ENCODE results near the gene CFAP45. TPM values are rescaled to one million over a fixed set of nuclear protein-coding genes. Genes with fewer than 3 reads are reported as not detected.

The CFAP45 gene
- total RNA-seq, 5 donors from 2014 or later (not counting 1 experiment from before 2014, with no cell fraction given) = 1.2 to 4.7 (median 1.5) TPM

DNA sequence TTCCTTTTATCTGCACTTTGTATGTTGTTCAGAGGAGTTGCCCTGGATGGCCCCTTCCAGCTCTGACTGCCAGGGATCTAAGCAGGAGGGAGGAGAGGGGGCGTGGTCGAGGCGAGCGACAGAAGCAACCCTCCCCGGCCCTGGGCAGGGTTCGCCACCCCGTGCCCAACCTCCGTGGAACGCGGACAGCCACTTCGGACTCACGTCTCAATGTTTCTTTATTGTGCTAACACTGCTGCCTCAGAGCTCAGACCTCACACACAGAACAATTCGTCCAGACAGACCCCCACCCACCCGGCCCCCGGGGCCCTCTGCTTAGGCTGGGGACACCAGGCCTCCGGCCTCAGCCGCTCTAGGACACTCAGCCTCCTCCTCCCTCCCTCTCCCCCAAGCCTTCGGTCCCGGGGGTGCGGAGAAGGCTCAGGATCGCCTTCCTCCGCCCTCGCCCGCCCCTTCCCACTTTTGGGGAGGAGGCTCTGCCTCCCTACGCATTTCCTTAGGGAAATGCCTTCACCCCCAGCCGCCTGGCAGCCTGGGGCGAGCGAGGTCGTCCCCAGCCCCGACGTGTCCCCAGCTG lies 45.8 kb downstream of the CFAP45 start:
- DNase-seq (peak in 7 of 35 experiments; percentile 4 to 23 (median 15)), ATAC-seq (replicated peaks in 1 of 4) (peak; percentile 16 to 28 (median 22))
- Histone ChIP-seq H3K9me3 (no peaks in the 10 kb centered on the region), H3K27me3 (replicated peaks in 1 of 2; ENCODE audit: control insufficient read depth in 2 of 2, extremely low read depth in 1 of 2, insufficient read depth in 2 of 2, low read length in 1 of 2) (no peaks in the 10 kb centered on the region), H3K36me3 (ENCODE audit: control insufficient read depth in 2 of 2, extremely low read depth in 1 of 2, insufficient read depth in 1 of 2, low read length in 1 of 2) (no peaks in the 10 kb centered on the region), H3K4me3 (ENCODE audit: control insufficient read depth in 1 of 2, extremely low read depth in 1 of 2, low read length in 1 of 2) (peak overlapping the region; percentile 62 to 64), H3K27ac (ENCODE audit: low read length) (peak overlapping the region; percentile 79), H3K4me1 (ENCODE audit: control insufficient read depth in 1 of 2, extremely low read depth in 1 of 2, insufficient read depth in 2 of 2, low read length in 2 of 2) (peaks cover 9 to 16% of the 10 kb centered on the region in 2 experiments)
- H3K9me3 Mint-ChIP-seq = no peaks in the 10 kb centered on the region
- WGBS (ENCODE audit: insufficient coverage) = 1% methylated on average over 18 of the region's 31 CpGs
- H3K4me3 Mint-ChIP-seq = peak overlapping the region; percentile 83 to 89 (median 83)
- H3K36me3 Mint-ChIP-seq = no peaks in the 10 kb centered on the region
- no peaks in the 10 kb centered on the region for H3K27me3 Mint-ChIP-seq
- peak overlapping the region; percentile 71 to 89 for H3K27ac Mint-ChIP-seq
- ChIA-PET CTCF (interaction anchor here (0.7 to 1.0 kb wide), 3 partner anchors 39 to 55 kb away, joined by 3 read pairs; no protein-coding TSS in a partner anchor), POLR2A (interaction anchor here in 1 of 2 donors (0.6 to 1.2 kb wide), 2 partner anchors 69 to 70 kb away, joined by 3 to 5 read pairs; no protein-coding TSS in a partner anchor)
- H3K4me1 Mint-ChIP-seq = peaks cover 17 to 39% (median 27%) of the 10 kb centered on the region in 3 donors

DNA sequence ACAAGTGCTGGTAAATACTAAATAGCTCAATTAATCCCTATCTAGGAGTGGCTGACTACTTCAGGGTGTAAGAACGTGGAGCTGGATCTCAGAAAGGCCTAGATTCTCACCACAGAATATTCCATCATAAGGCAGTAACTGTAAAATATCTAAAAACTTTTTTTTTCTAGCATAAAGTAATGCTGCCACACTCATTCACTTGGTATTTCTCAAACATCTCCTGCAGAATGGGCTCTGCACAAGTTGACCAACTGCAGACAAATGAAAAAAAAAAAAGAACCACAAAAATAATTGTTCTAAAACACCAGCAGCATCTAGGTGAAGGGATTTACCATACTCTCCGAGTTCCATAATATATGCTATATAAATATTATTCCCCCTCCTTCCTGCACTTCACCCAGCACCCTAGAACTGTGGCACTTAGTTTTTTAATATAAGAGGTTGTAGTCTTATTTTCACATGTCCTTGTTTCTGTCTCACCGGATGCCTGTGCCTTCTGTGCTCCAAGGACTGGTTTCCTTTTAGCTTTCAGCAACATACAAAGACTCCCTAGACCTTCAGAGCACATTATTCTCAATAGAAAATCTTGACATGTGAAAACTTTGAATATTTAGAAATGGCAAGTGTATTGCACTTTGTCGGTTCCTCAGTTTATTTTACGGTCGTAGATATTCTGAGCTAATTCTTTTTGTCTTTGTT lies 46.4 kb downstream of the CFAP45 start:
- Histone ChIP-seq H3K4me1 (ENCODE audit: control insufficient read depth in 1 of 2, extremely low read depth in 1 of 2, insufficient read depth in 2 of 2, low read length in 2 of 2) (peaks cover 9 to 16% of the 10 kb centered on the region in 2 experiments), H3K27me3 (replicated peaks in 1 of 2; ENCODE audit: control insufficient read depth in 2 of 2, extremely low read depth in 1 of 2, insufficient read depth in 2 of 2, low read length in 1 of 2) (no peaks in the 10 kb centered on the region), H3K9me3 (no peaks in the 10 kb centered on the region), H3K4me3 (ENCODE audit: control insufficient read depth in 1 of 2, extremely low read depth in 1 of 2, low read length in 1 of 2) (peak overlapping the region; percentile 44 to 64), H3K27ac (ENCODE audit: low read length) (peak overlapping the region; percentile 79), H3K36me3 (ENCODE audit: control insufficient read depth in 2 of 2, extremely low read depth in 1 of 2, insufficient read depth in 1 of 2, low read length in 1 of 2) (no peaks in the 10 kb centered on the region)
- ChIA-PET POLR2A (interaction anchor here in 1 of 2 donors (1.2 kb wide), 1 partner anchor 70 kb away, joined by 5 read pairs; no protein-coding TSS in a partner anchor), CTCF (interaction anchor here in 1 of 2 donors (0.7 to 1.0 kb wide), 2 partner anchors 39 to 54 kb away, joined by 3 read pairs; no protein-coding TSS in a partner anchor)
- Mint-ChIP-seq H3K4me1 (peaks cover 20 to 39% (median 27%) of the 10 kb centered on the region in 3 donors), H3K27ac (peak overlapping the region; percentile 71 to 89), H3K4me3 (peak overlapping the region; percentile 83 to 89 (median 83)), H3K9me3 (no peaks in the 10 kb centered on the region), H3K36me3 (no peaks in the 10 kb centered on the region), H3K27me3 (no peaks in the 10 kb centered on the region)
- DNase-seq (peak in 1 of 35 experiments; percentile 29), ATAC-seq (replicated peaks in 1 of 4) (peak in 1 of 4 experiments; percentile 25)
- WGBS (ENCODE audit: insufficient coverage) = 5% methylated on average over 3 of the region's 6 CpGs

DNA sequence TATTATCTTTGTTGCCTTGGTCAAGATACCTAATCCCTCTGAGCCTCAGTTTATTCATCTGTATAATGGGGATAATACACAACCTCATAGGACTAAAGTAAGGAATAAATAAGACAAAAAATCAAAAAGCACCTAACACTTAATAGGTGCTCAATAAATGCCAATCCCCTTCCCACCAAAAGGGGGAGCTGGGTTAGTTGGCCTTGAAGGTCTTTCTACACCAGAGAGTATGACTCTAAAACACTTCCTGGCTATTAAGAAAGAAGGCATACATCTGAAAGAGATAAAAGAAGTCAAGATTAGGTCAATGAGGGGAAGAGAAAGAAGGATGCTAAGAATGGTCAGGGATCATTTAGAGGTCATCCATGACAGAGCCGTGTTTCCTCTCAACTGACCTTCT lies 48.6 kb downstream of the CFAP45 start:
- peaks cover 0 to 3% of the 10 kb centered on the region in 2 experiments for H3K27me3 ChIP-seq (replicated peaks in 1 of 2; ENCODE audit: control insufficient read depth in 2 of 2, extremely low read depth in 1 of 2, insufficient read depth in 2 of 2, low read length in 1 of 2)
- no peaks in the 10 kb centered on the region for H3K36me3 ChIP-seq (ENCODE audit: control insufficient read depth in 2 of 2, extremely low read depth in 1 of 2, insufficient read depth in 1 of 2, low read length in 1 of 2)
- Mint-ChIP-seq H3K36me3 (peaks cover 3% of the 10 kb centered on the region), H3K27me3 (no peaks in the 10 kb centered on the region), H3K4me3 (no peak overlapping the region), H3K27ac (no peak overlapping the region), H3K9me3 (no peaks in the 10 kb centered on the region), H3K4me1 (peaks cover 20 to 39% (median 27%) of the 10 kb centered on the region in 3 donors)
- H3K4me3 ChIP-seq (ENCODE audit: control insufficient read depth in 1 of 2, extremely low read depth in 1 of 2, low read length in 1 of 2) = no peak overlapping the region
- peaks cover 9 to 16% of the 10 kb centered on the region in 2 experiments for H3K4me1 ChIP-seq (ENCODE audit: control insufficient read depth in 1 of 2, extremely low read depth in 1 of 2, insufficient read depth in 2 of 2, low read length in 2 of 2)
- DNase-seq (peak in 1 of 35 experiments; percentile 22), ATAC-seq (replicated peaks in 1 of 4) (no peak)
- no peak overlapping the region for H3K27ac ChIP-seq (ENCODE audit: low read length)
- WGBS (ENCODE audit: insufficient coverage) = 89% methylated on average over 1 of the region's 1 CpG
- ChIA-PET CTCF (interaction anchor here in 1 of 2 donors (0.5 kb wide), 1 partner anchor 34 kb away, joined by 5 read pairs; no protein-coding TSS in a partner anchor), POLR2A (no interaction called here)
- H3K9me3 ChIP-seq = no peaks in the 10 kb centered on the region

DNA sequence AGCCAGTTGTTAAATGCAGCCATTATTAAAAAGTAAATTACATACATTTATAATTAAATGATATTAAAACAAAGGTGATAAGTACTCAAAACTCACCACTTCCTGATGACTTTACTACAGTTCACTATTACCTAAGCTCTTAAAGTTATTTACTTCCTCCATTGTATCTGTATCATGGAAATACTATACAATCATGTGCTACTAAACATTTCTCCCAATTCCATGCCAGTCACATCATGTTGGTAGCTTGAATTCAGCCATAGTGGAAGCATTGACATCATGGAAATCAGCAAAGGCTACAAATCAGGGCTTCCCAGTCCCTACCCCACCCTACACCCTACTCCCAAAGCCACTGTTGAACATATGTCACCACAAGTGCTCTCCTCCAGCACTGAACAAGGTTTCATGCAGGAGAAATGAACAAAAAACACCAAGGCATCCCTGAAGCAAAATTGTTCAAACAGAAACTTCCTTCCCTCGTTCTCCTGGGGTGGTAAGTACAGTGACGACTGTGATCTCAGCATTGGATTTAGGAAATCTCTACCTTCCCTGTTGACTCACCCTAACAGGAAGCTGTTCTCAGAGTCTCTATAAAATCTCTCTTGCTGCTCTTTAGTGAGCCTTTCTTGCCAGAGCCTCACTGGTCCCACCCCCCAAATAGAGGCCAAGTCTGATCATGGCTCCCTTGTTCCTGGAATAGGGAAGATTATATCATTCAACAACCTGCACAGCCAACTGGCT lies 50.2 kb downstream of the CFAP45 start:
- Mint-ChIP-seq H3K9me3 (no peaks in the 10 kb centered on the region), H3K4me1 (peaks cover 13 to 32% (median 21%) of the 10 kb centered on the region in 3 donors), H3K27me3 (no peaks in the 10 kb centered on the region), H3K36me3 (peaks cover 8% of the 10 kb centered on the region), H3K4me3 (no peak overlapping the region), H3K27ac (no peak overlapping the region)
- ATAC-seq (replicated peaks in 1 of 4) (no peak), DNase-seq (no peak)
- peaks cover 3 to 7% of the 10 kb centered on the region in 2 experiments for H3K4me1 ChIP-seq (ENCODE audit: control insufficient read depth in 1 of 2, extremely low read depth in 1 of 2, insufficient read depth in 2 of 2, low read length in 2 of 2)
- ChIA-PET CTCF (no interaction called here), POLR2A (no interaction called here)
- no peaks in the 10 kb centered on the region for H3K36me3 ChIP-seq (ENCODE audit: control insufficient read depth in 2 of 2, extremely low read depth in 1 of 2, insufficient read depth in 1 of 2, low read length in 1 of 2)
- H3K4me3 ChIP-seq (ENCODE audit: control insufficient read depth in 1 of 2, extremely low read depth in 1 of 2, low read length in 1 of 2) = no peak overlapping the region
- no CpG with 5 or more reads among the region's 2 CpGs for WGBS (ENCODE audit: insufficient coverage)
- H3K27me3 ChIP-seq (replicated peaks in 1 of 2; ENCODE audit: control insufficient read depth in 2 of 2, extremely low read depth in 1 of 2, insufficient read depth in 2 of 2, low read length in 1 of 2) = peaks cover 0 to 3% of the 10 kb centered on the region in 2 experiments
- no peaks in the 10 kb centered on the region for H3K9me3 ChIP-seq
- no peak overlapping the region for H3K27ac ChIP-seq (ENCODE audit: low read length)

DNA sequence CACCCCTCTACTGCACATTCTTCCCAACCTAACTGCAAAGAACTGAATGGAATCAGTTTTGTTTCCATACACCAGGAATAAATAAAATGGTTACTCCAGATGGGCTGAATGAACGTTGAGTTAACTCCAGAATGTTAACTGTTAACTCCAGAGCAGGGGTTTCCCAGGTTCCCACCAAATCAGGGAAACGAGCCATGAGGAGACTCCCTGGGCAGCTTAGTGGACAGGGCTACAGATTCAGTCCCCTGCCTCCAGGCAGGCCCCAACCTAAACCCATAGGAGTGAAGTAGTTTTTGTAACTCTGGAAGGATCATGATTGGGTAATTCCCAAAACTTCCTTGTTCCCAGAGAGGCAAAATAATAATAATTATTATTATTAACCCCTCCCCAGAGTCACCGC lies 51.6 kb downstream of the CFAP45 start:
- Mint-ChIP-seq H3K27me3 (peaks cover 0 to 2% of the 10 kb centered on the region in 2 donors), H3K4me3 (no peak overlapping the region), H3K9me3 (no peaks in the 10 kb centered on the region), H3K27ac (no peak overlapping the region), H3K36me3 (peaks cover 8% of the 10 kb centered on the region), H3K4me1 (peaks cover 6 to 23% (median 13%) of the 10 kb centered on the region in 3 donors)
- no peaks in the 10 kb centered on the region for H3K36me3 ChIP-seq (ENCODE audit: control insufficient read depth in 2 of 2, extremely low read depth in 1 of 2, insufficient read depth in 1 of 2, low read length in 1 of 2)
- H3K27me3 ChIP-seq (replicated peaks in 1 of 2; ENCODE audit: control insufficient read depth in 2 of 2, extremely low read depth in 1 of 2, insufficient read depth in 2 of 2, low read length in 1 of 2) = peaks cover 0 to 7% of the 10 kb centered on the region in 2 experiments
- H3K9me3 ChIP-seq = no peaks in the 10 kb centered on the region
- ChIA-PET CTCF (no interaction called here), POLR2A (interaction anchor here in 1 of 2 donors (0.9 kb wide), 1 partner anchor 75 kb away, joined by 4 read pairs; no protein-coding TSS in a partner anchor)
- H3K4me1 ChIP-seq (ENCODE audit: control insufficient read depth in 1 of 2, extremely low read depth in 1 of 2, insufficient read depth in 2 of 2, low read length in 2 of 2) = peaks cover 0 to under 1% of the 10 kb centered on the region in 2 experiments
- 100% methylated on average over 1 of the region's 3 CpGs for WGBS (ENCODE audit: insufficient coverage)
- ATAC-seq (replicated peaks in 1 of 4) = no peak
- no peak overlapping the region for H3K4me3 ChIP-seq (ENCODE audit: control insufficient read depth in 1 of 2, extremely low read depth in 1 of 2, low read length in 1 of 2)
- H3K27ac ChIP-seq (ENCODE audit: low read length) = no peak overlapping the region
- no peak for DNase-seq

DNA sequence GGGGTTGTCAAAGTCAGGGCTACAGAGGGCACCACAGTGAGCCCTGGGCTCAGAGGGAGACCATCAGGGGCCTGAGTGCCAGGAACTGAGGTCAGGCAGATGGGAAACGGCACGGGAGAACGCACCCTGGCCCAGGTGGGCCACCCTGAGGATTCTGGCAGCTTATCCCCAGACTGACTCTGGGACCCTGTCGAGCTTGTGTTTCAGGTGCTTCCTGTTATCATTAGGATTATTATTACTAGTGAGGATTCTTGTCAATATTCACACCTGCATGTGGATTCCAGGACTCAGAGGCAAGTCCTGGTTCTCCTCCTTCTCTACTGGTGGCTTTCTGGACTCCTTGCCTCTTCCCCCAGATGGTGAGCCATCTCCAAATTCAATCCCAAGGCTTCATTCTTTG lies 52.7 kb downstream of the CFAP45 start:
- DNase-seq (no peak), ATAC-seq (replicated peaks in 1 of 4) (no peak)
- peaks cover 3 to 18% (median 8%) of the 10 kb centered on the region in 3 donors for H3K4me1 Mint-ChIP-seq
- Histone ChIP-seq H3K4me3 (ENCODE audit: control insufficient read depth in 1 of 2, extremely low read depth in 1 of 2, low read length in 1 of 2) (no peak overlapping the region), H3K9me3 (no peaks in the 10 kb centered on the region), H3K27ac (ENCODE audit: low read length) (no peak overlapping the region), H3K4me1 (ENCODE audit: control insufficient read depth in 1 of 2, extremely low read depth in 1 of 2, insufficient read depth in 2 of 2, low read length in 2 of 2) (no peaks in the 10 kb centered on the region), H3K27me3 (replicated peaks in 1 of 2; ENCODE audit: control insufficient read depth in 2 of 2, extremely low read depth in 1 of 2, insufficient read depth in 2 of 2, low read length in 1 of 2) (peaks cover 0 to 7% of the 10 kb centered on the region in 2 experiments), H3K36me3 (ENCODE audit: control insufficient read depth in 2 of 2, extremely low read depth in 1 of 2, insufficient read depth in 1 of 2, low read length in 1 of 2) (no peaks in the 10 kb centered on the region)
- H3K4me3 Mint-ChIP-seq = no peak overlapping the region
- ChIA-PET CTCF (no interaction called here), POLR2A (no interaction called here)
- no peak overlapping the region for H3K27ac Mint-ChIP-seq
- 74% methylated on average over 3 of the region's 4 CpGs for WGBS (ENCODE audit: insufficient coverage)
- H3K36me3 Mint-ChIP-seq = peaks cover 8% of the 10 kb centered on the region
- H3K9me3 Mint-ChIP-seq = no peaks in the 10 kb centered on the region
- H3K27me3 Mint-ChIP-seq = peaks cover 0 to 2% of the 10 kb centered on the region in 2 donors

Measured in T-cell (primary cell).